ENCODE data around the gene HECW1. TPM values are rescaled to one million over a fixed set of nuclear protein-coding genes. Genes with fewer than 3 reads are reported as not detected.

Gene HECW1
- polyA plus RNA-seq, 4 donors: under 0.01 to 0.10 (median 0.03) TPM; not detected in 1

- H3K9me3 ChIP-seq (ENCODE audit: control insufficient read depth in 2 of 2, insufficient read depth in 1 of 2, low read depth in 1 of 2, low read length in 1 of 2): no peaks in the 10 kb centered on the region
- peaks cover 0 to 4% (median 0%) of the 10 kb centered on the region in 3 donors for H3K4me1 ChIP-seq (ENCODE audit: control insufficient read depth in 3 of 3, insufficient read depth in 2 of 3, low read depth in 1 of 3, low read length in 2 of 3)
- 71 to 76% (median 75%) methylated on average over 11 of the region's 11 CpGs for WGBS, 3 donors
- no peaks in the 10 kb centered on the region for H3K27me3 ChIP-seq (ENCODE audit: control insufficient read depth in 3 of 3, insufficient read depth in 3 of 3, low read length in 3 of 3)
- H3K4me3 ChIP-seq (ENCODE audit: low read depth in 1 of 3, low read length in 3 of 3): no peak overlapping the region
- H3K27ac ChIP-seq (ENCODE audit: low read depth in 1 of 3, low read length in 2 of 3): no peak overlapping the region
- DNase-seq (peak; percentile 34 to 80), FAIRE-seq (no peak)
- H3K36me3 ChIP-seq (ENCODE audit: control insufficient read depth in 3 of 3, insufficient read depth in 2 of 3, low read depth in 1 of 3, low read length in 3 of 3): no peaks in the 10 kb centered on the region
Observed at GRCh38 chr7:43465581-43466554, 353.4 kb downstream of the HECW1 start.

GRCh38 chr7:43467406-43467805, 355.0 kb downstream of the HECW1 start:
- DNase-seq: no peak
- H3K9me3 ChIP-seq (ENCODE audit: control insufficient read depth in 2 of 2, insufficient read depth in 1 of 2, low read depth in 1 of 2, low read length in 1 of 2): no peaks in the 10 kb centered on the region
- H3K27me3 ChIP-seq (ENCODE audit: control insufficient read depth in 3 of 3, insufficient read depth in 3 of 3, low read length in 3 of 3): no peaks in the 10 kb centered on the region
- no peaks in the 10 kb centered on the region for H3K36me3 ChIP-seq (ENCODE audit: control insufficient read depth in 3 of 3, insufficient read depth in 2 of 3, low read depth in 1 of 3, low read length in 3 of 3)
- 75 to 88% (median 79%) methylated on average over 5 of the region's 5 CpGs for WGBS, 3 donors
- no peak overlapping the region for H3K27ac ChIP-seq (ENCODE audit: low read depth in 1 of 3, low read length in 2 of 3)
- no peak for FAIRE-seq
- H3K4me3 ChIP-seq (ENCODE audit: low read depth in 1 of 3, low read length in 3 of 3): no peak overlapping the region
- H3K4me1 ChIP-seq (ENCODE audit: control insufficient read depth in 3 of 3, insufficient read depth in 2 of 3, low read depth in 1 of 3, low read length in 2 of 3): peaks cover 0 to 4% (median 0%) of the 10 kb centered on the region in 3 donors

- H3K36me3 ChIP-seq (ENCODE audit: control insufficient read depth in 3 of 3, insufficient read depth in 2 of 3, low read depth in 1 of 3, low read length in 3 of 3): no peaks in the 10 kb centered on the region
- no peak overlapping the region for H3K4me3 ChIP-seq (ENCODE audit: low read depth in 1 of 3, low read length in 3 of 3)
- no peaks in the 10 kb centered on the region for H3K9me3 ChIP-seq (ENCODE audit: control insufficient read depth in 2 of 2, insufficient read depth in 1 of 2, low read depth in 1 of 2, low read length in 1 of 2)
- H3K27ac ChIP-seq (ENCODE audit: low read depth in 1 of 3, low read length in 2 of 3): no peak overlapping the region
- peaks cover 0 to 4% (median 0%) of the 10 kb centered on the region in 3 donors for H3K4me1 ChIP-seq (ENCODE audit: control insufficient read depth in 3 of 3, insufficient read depth in 2 of 3, low read depth in 1 of 3, low read length in 2 of 3)
- WGBS, 3 donors: 91 to 94% (median 93%) methylated on average over 6 of the region's 6 CpGs
- no peaks in the 10 kb centered on the region for H3K27me3 ChIP-seq (ENCODE audit: control insufficient read depth in 3 of 3, insufficient read depth in 3 of 3, low read length in 3 of 3)
- DNase-seq (no peak), FAIRE-seq (no peak)
Observed at GRCh38 chr7:43467846-43468245, 355.4 kb downstream of the HECW1 start.

- Histone ChIP-seq H3K27me3 (ENCODE audit: control insufficient read depth in 3 of 3, insufficient read depth in 3 of 3, low read length in 3 of 3) (no peaks in the 10 kb centered on the region), H3K4me3 (ENCODE audit: low read depth in 1 of 3, low read length in 3 of 3) (no peak overlapping the region), H3K9me3 (ENCODE audit: control insufficient read depth in 2 of 2, insufficient read depth in 1 of 2, low read depth in 1 of 2, low read length in 1 of 2) (no peaks in the 10 kb centered on the region), H3K36me3 (ENCODE audit: control insufficient read depth in 3 of 3, insufficient read depth in 2 of 3, low read depth in 1 of 3, low read length in 3 of 3) (no peaks in the 10 kb centered on the region), H3K4me1 (ENCODE audit: control insufficient read depth in 3 of 3, insufficient read depth in 2 of 3, low read depth in 1 of 3, low read length in 2 of 3) (peaks cover 0 to 4% (median 0%) of the 10 kb centered on the region in 3 donors), H3K27ac (ENCODE audit: low read depth in 1 of 3, low read length in 2 of 3) (no peak overlapping the region)
- WGBS, 3 donors: 83 to 90% (median 87%) methylated on average over 10 of the region's 10 CpGs
- no peak for FAIRE-seq
- no peak for DNase-seq
Observed at GRCh38 chr7:43469051-43469450, 356.6 kb downstream of the HECW1 start.

- FAIRE-seq (no peak), DNase-seq (no peak)
- 45 to 63% (median 53%) methylated on average over 5 of the region's 5 CpGs for WGBS, 3 donors
- no peaks in the 10 kb centered on the region for H3K9me3 ChIP-seq (ENCODE audit: control insufficient read depth in 2 of 2, insufficient read depth in 1 of 2, low read depth in 1 of 2, low read length in 1 of 2)
- H3K4me3 ChIP-seq (ENCODE audit: low read depth in 1 of 3, low read length in 3 of 3): no peak overlapping the region
- H3K27me3 ChIP-seq (ENCODE audit: control insufficient read depth in 3 of 3, insufficient read depth in 3 of 3, low read length in 3 of 3): no peaks in the 10 kb centered on the region
- H3K4me1 ChIP-seq (ENCODE audit: control insufficient read depth in 3 of 3, insufficient read depth in 2 of 3, low read depth in 1 of 3, low read length in 2 of 3): peaks cover 0 to 4% (median 0%) of the 10 kb centered on the region in 3 donors
- no peak overlapping the region for H3K27ac ChIP-seq (ENCODE audit: low read depth in 1 of 3, low read length in 2 of 3)
- H3K36me3 ChIP-seq (ENCODE audit: control insufficient read depth in 3 of 3, insufficient read depth in 2 of 3, low read depth in 1 of 3, low read length in 3 of 3): no peaks in the 10 kb centered on the region
Observed at GRCh38 chr7:43470110-43470509, 357.7 kb downstream of the HECW1 start.

- no peaks in the 10 kb centered on the region for H3K4me1 ChIP-seq (ENCODE audit: control insufficient read depth in 3 of 3, insufficient read depth in 2 of 3, low read depth in 1 of 3, low read length in 2 of 3)
- no peaks in the 10 kb centered on the region for H3K36me3 ChIP-seq (ENCODE audit: control insufficient read depth in 3 of 3, insufficient read depth in 2 of 3, low read depth in 1 of 3, low read length in 3 of 3)
- DNase-seq (no peak), FAIRE-seq (no peak)
- no peak overlapping the region for H3K27ac ChIP-seq (ENCODE audit: low read depth in 1 of 3, low read length in 2 of 3)
- no peaks in the 10 kb centered on the region for H3K27me3 ChIP-seq (ENCODE audit: control insufficient read depth in 3 of 3, insufficient read depth in 3 of 3, low read length in 3 of 3)
- H3K4me3 ChIP-seq (ENCODE audit: low read depth in 1 of 3, low read length in 3 of 3): no peak overlapping the region
- 93 to 96% (median 95%) methylated on average over 1 of the region's 1 CpG for WGBS, 3 donors
- H3K9me3 ChIP-seq (ENCODE audit: control insufficient read depth in 2 of 2, insufficient read depth in 1 of 2, low read depth in 1 of 2, low read length in 1 of 2): peaks cover 0 to 5% of the 10 kb centered on the region in 2 donors
Observed at GRCh38 chr7:43475983-43476382, 363.5 kb downstream of the HECW1 start.

- 85 to 91% (median 89%) methylated on average over 2 of the region's 2 CpGs for WGBS, 3 donors
- H3K27ac ChIP-seq (ENCODE audit: low read depth in 1 of 3, low read length in 2 of 3): no peak overlapping the region
- no peak for FAIRE-seq
- H3K4me3 ChIP-seq (ENCODE audit: low read depth in 1 of 3, low read length in 3 of 3): no peak overlapping the region
- DNase-seq: no peak
- no peaks in the 10 kb centered on the region for H3K4me1 ChIP-seq (ENCODE audit: control insufficient read depth in 3 of 3, insufficient read depth in 2 of 3, low read depth in 1 of 3, low read length in 2 of 3)
- no peaks in the 10 kb centered on the region for H3K36me3 ChIP-seq (ENCODE audit: control insufficient read depth in 3 of 3, insufficient read depth in 2 of 3, low read depth in 1 of 3, low read length in 3 of 3)
- peaks cover 0 to 5% of the 10 kb centered on the region in 2 donors for H3K9me3 ChIP-seq (ENCODE audit: control insufficient read depth in 2 of 2, insufficient read depth in 1 of 2, low read depth in 1 of 2, low read length in 1 of 2)
- H3K27me3 ChIP-seq (ENCODE audit: control insufficient read depth in 3 of 3, insufficient read depth in 3 of 3, low read length in 3 of 3): no peaks in the 10 kb centered on the region
Observed at GRCh38 chr7:43476896-43477295, 364.4 kb downstream of the HECW1 start.

GRCh38 chr7:43479042-43479441, 366.6 kb downstream of the HECW1 start:
- Histone ChIP-seq H3K27ac (ENCODE audit: low read depth in 1 of 3, low read length in 2 of 3) (no peak overlapping the region), H3K4me1 (ENCODE audit: control insufficient read depth in 3 of 3, insufficient read depth in 2 of 3, low read depth in 1 of 3, low read length in 2 of 3) (no peaks in the 10 kb centered on the region), H3K4me3 (ENCODE audit: low read depth in 1 of 3, low read length in 3 of 3) (no peak overlapping the region), H3K9me3 (ENCODE audit: control insufficient read depth in 2 of 2, insufficient read depth in 1 of 2, low read depth in 1 of 2, low read length in 1 of 2) (peaks cover 0 to 5% of the 10 kb centered on the region in 2 donors), H3K36me3 (ENCODE audit: control insufficient read depth in 3 of 3, insufficient read depth in 2 of 3, low read depth in 1 of 3, low read length in 3 of 3) (no peaks in the 10 kb centered on the region), H3K27me3 (ENCODE audit: control insufficient read depth in 3 of 3, insufficient read depth in 3 of 3, low read length in 3 of 3) (no peaks in the 10 kb centered on the region)
- DNase-seq: no peak
- FAIRE-seq: no peak
- WGBS, 3 donors: 59 to 83% (median 80%) methylated on average over 6 of the region's 6 CpGs

Measured in small intestine (tissue), 7 donors.